ENCODE results near the gene CAPN7.

DNA sequence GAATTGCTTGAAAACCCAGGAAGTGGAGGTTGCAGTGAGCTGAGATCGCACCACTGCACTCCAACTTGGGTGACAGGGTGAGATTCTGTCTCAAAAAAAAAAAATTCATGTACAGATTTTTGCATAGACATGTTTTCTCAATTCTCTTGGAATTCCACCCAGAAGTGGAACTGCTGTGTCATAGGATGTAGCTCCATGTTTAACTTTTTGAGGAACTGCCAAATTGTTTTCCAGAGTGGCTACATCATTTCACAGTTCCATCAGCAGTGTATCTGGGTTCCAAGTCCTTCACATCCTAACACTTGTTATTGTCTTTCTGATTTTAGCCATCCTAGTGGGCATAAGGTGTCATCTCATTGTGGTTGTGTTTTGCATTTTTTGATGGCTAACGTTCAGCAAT, 9.9 kb downstream of the CAPN7 start:
- TF ChIP-seq CTCF (IDR thresholded peaks at IDR 0.05; ENCODE audit: borderline replicate concordance, extremely low read depth, low read length, poor library complexity, severe bottlenecking) = no peak
- no peak for TF ChIP-seq EZH2 (IDR thresholded peaks at IDR 0.05; ENCODE audit: borderline replicate concordance, low read depth, low read length, severe bottlenecking)

Data from DND-41 (cell line).